Activated effector memory CD4-positive, alpha-beta T cell treated with Interleukin-2 at 50 U/mL for 16 hours (primary cell): ENCODE results near the gene PRMT9.

Source experiments
- DNase-seq: peaks from one replicate; pipeline ENCODE4 v3.0.0-alpha.2; 2020

PRMT9 gene

GRCh38 chr4:147678796-147679549 is 5.0 kb downstream of the PRMT9 start:
- no peak for DNase-seq

- no peak for DNase-seq
Measured at GRCh38 chr4:147678106-147678505, 5.9 kb downstream of the PRMT9 start.

- DNase-seq, result no peak
Measured at GRCh38 chr4:147674496-147674895, 9.5 kb downstream of the PRMT9 start.

- no peak for DNase-seq
Measured at GRCh38 chr4:147674073-147674472, 9.9 kb downstream of the PRMT9 start.

GRCh38 chr4:147658501-147658900 is 25.5 kb downstream of the PRMT9 start:
- no peak for DNase-seq

- no peak for DNase-seq
Measured at GRCh38 chr4:147655639-147656038, 28.3 kb downstream of the PRMT9 start.

- DNase-seq, result no peak
Measured at GRCh38 chr4:147651563-147651962, 32.4 kb downstream of the PRMT9 start.

GRCh38 chr4:147648656-147649055 is 35.3 kb downstream of the PRMT9 start:
- DNase-seq, result no peak

- DNase-seq, result no peak
Measured at GRCh38 chr4:147645099-147645498, 38.9 kb downstream of the PRMT9 start.

- no peak for DNase-seq
Measured at GRCh38 chr4:147644471-147644870, 39.5 kb downstream of the PRMT9 start.

GRCh38 chr4:147643616-147644015 is 40.3 kb downstream of the PRMT9 start:
- DNase-seq, result no peak

GRCh38 chr4:147640331-147640730 is 43.6 kb downstream of the PRMT9 start:
- DNase-seq, result no peak

GRCh38 chr4:147639388-147639787 is 44.6 kb downstream of the PRMT9 start:
- no peak for DNase-seq

GRCh38 chr4:147638942-147639341 is 45.0 kb downstream of the PRMT9 start:
- DNase-seq, result no peak

- DNase-seq, result no peak
Measured at GRCh38 chr4:147638365-147638764, 45.6 kb downstream of the PRMT9 start.

- DNase-seq, result no peak
Measured at GRCh38 chr4:147635348-147635747, 48.6 kb downstream of the PRMT9 start.

- DNase-seq, result no peak
Measured at GRCh38 chr4:147633643-147634042, 50.3 kb downstream of the PRMT9 start.

GRCh38 chr4:147633113-147633512 is 50.9 kb downstream of the PRMT9 start:
- no peak for DNase-seq

GRCh38 chr4:147629783-147630730 is 53.9 kb downstream of the PRMT9 start:
- DNase-seq, result no peak

- no peak for DNase-seq
Measured at GRCh38 chr4:147628415-147628814, 55.5 kb downstream of the PRMT9 start.

GRCh38 chr4:147626903-147627302 is 57.1 kb downstream of the PRMT9 start:
- no peak for DNase-seq

- DNase-seq, result no peak
Measured at GRCh38 chr4:147625733-147626132, 58.2 kb downstream of the PRMT9 start.

- no peak for DNase-seq
Measured at GRCh38 chr4:147620315-147620714, 63.6 kb downstream of the PRMT9 start.
